Measurements from ENCODE around the gene KLF6.

GRCh38 chr10:3828404-3829155 lies 43.6 kb upstream of the KLF6 start:
- TF ChIP-seq CTCF (IDR thresholded peaks at IDR 0.05) (no peak), POLR2A (IDR thresholded peaks at IDR 0.05) (no peak)

Data from Peyer's patch (tissue), 4 donors.